HT-29 (cell line): Measurements from ENCODE around the gene LPAR6. TPM values are rescaled to one million over a fixed set of nuclear protein-coding genes. Genes with fewer than 3 reads are reported as not detected.

Source experiments
- DNase-seq: peaks from one replicate; pipeline ENCODE4 v3.0.0-alpha.2; 2015; ENCODE audit warnings: low spot score
- small RNA-seq: library from RNA; depleted of rRNA; stranded (forward); fragments of <200 nt; gene quantifications from one replicate; pipeline ENCODE3, GENCODE V24; 2014
- total RNA-seq: library from RNA; depleted of rRNA; stranded (reverse); fragments of >200 nt; shearing (Covaris generic); gene quantifications from 2 replicates; pipeline ENCODE4 v1.2.3, GENCODE V29; 2014; rRNA removed

LPAR6 gene
- total RNA-seq, 1 experiment from 2014 or later: 4.8 TPM

DNA sequence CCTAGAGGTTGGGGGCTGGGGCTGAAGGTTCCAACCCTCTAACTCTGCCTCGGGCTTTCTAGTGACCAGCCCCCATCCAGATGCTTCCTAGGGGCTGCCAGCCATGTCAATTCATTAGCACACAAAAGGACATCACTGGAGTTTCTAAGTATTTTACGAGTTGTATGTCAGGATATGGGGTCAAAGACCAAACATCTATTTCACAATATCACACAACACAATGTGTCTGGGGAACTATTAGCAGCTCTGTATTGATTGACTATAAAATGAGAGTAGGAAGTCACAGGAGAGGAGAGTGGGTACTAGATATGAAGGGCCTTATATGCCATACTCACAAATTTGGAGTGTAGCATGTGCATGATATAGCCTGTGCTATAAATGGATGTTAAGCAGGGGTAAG is 42.1 kb downstream of the LPAR6 start:
- DNase-seq: no peak

DNA sequence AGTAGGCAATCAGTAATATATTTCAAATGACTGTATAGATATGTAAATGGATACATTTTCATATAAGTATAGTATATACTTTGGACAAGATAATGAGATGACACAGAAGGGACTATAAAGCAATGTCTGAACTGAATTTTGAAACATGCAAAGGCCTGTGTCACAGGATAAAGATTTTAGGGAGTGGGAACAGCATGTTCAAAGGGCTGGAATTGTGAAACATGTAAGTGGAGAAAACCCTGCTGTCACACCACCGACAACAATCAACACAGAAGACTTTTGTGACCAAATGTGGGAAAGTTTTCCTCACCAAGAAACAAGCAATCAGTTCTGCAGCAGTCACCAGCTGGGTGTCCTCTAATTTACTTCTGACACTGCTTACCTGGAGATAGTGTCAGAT is 42.9 kb downstream of the LPAR6 start:
- DNase-seq: no peak

Small RNAs within 50 kb of the gene (small RNA-seq; reads per million reads assigned to genes)
- gene RF00017: not detected

Other genes starting within 250 kb of the LPAR6 start
- gene ITM2B, start 179.9 kb downstream of the LPAR6 start, total RNA-seq: 175 and 177 TPM in 2 replicates
- gene RB1, start 109.4 kb downstream of the LPAR6 start, total RNA-seq: 18.1 and 21.3 TPM in 2 replicates
- gene RCBTB2, start 120.0 kb upstream of the LPAR6 start, total RNA-seq: 1.0 and 2.9 TPM in 2 replicates
- gene CYSLTR2, start 240.8 kb upstream of the LPAR6 start, total RNA-seq: not detected in 2 replicates